Pancreas (tissue), 10 donors: ENCODE data around the gene PNLDC1. TPM values are rescaled to one million over a fixed set of nuclear protein-coding genes. Genes with fewer than 3 reads are reported as not detected.

Experiments used
- ATAC-seq, 4 donors: fragments of 200-7000 bp; cut with Tn5 transposase; one replicate each; pipeline versions ENCODE4 v1.8.0 to v1.9.1; 2020; ENCODE audit warnings: mild to moderate bottlenecking in 4 of 4, moderate library complexity in 4 of 4
- DNase-seq, 6 donors: peaks; one replicate each; pipeline ENCODE4 v3.0.0-alpha.2; 2020
- FAIRE-seq: peaks from 2 replicates; lab custom pipeline; 2012; peaks lifted over from hg19 to GRCh38; lab: Jason Lieb, UNC
- H3K27ac ChIP-seq, 4 donors: fragments of 200-600 bp; sonication (generic); 1 replicate in 3 of 4; 2 replicates in 1 of 4; pipeline versions ENCODE4 v1.5.0 to v1.8.0; 2020
- H3K27me3 ChIP-seq, 4 donors: fragments of 200-600 bp; one replicate each; pipeline ENCODE4 v1.8.0; 2021
- H3K36me3 ChIP-seq, 3 donors: fragments of 200-600 bp; sonication (generic) in 1 of 3; one replicate each; pipeline versions ENCODE4 v1.5.0 to v1.8.0; 2020 to 2021
- H3K4me1 ChIP-seq, 3 donors: fragments of 200-600 bp; one replicate each; pipeline ENCODE4 v1.8.0; 2021
- H3K4me3 ChIP-seq, 4 donors: fragments of 200-600 bp; sonication (generic) in 2 of 4; one replicate each; pipeline versions ENCODE4 v1.5.0 to v1.8.0; 2020 to 2021
- H3K9me3 ChIP-seq, 4 donors: fragments of 200-600 bp; one replicate each; pipeline ENCODE4 v1.8.0; 2021
- CTCF ChIP-seq, 4 donors: fragments of 200-600 bp; sonication (generic) in 3 of 4; IDR thresholded peaks; one replicate each; pipeline versions ENCODE4 v1.5.0 to v1.8.0; 2021; ENCODE audit warnings: antibody characterized with exemption in 4 of 4
- WGBS, 2 donors: extraction: QIAGEN DNeasy Blood & Tissue Kit; methylation state at CpG; one replicate each; pipeline ENCODE4 v1.1.7; 2013; 5-methylcytosine and 5-hydroxymethylcytosine counted together
- intact Hi-C, 3 donors: fragments of 100-400 bp; cut with DNase I; formaldehyde crosslinking; loops; one replicate each; pipeline versions ENCODE4 v1.11.1 to v1.14.2; 2022
- polyA plus RNA-seq, 2 donors: library from polyadenylated mRNA; stranded (reverse); fragments of 200-250 nt; gene quantifications; one replicate each; pipeline ENCODE4 v1.2.3, GENCODE V29; 2013
- total RNA-seq, 6 donors: library from RNA; stranded (reverse); fragmentation: NEBNext Ultra II Directional in 4 of 6; extraction: Animal tissue kit (Norgen Biotek cat#: 25700) in 4 of 6; gene quantifications; one replicate each; pipeline versions ENCODE4 v1.2.1 to v1.2.4, GENCODE V29; 2021 to 2023
- donor health status: healthy with polysubstance abuse.
- donor health status: DM: no; HTN: no; CAD: no; lungs with moderate emphysema.
- donor health status: DM: no; HTN: no; CAD: no.
- donor health status: control.
- donor health status: control.
- donor health status: Bipolar disorder and iron deficiency.
- donor health status: DM: yes; HTN: yes; CAD: no.
- donor health status: DM: no; HTN: no; CAD: no.
- donor health status: DM: no; HTN: no; CAD: no.
- donor health status: DM: yes; HTN: yes; CAD: no.

PNLDC1 gene
- total and polyA plus RNA-seq, 8 donors: 0.21 to 1.7 (median 0.50) TPM

- intact Hi-C loops: no loop called here
- no peaks in the 10 kb centered on the region for H3K4me1 ChIP-seq
- no peak overlapping the region for H3K27ac ChIP-seq
- no peaks in the 10 kb centered on the region for H3K27me3 ChIP-seq
- DNase-seq (no peak), FAIRE-seq (no peak), ATAC-seq (no peak)
- H3K4me3 ChIP-seq: no peak overlapping the region
- no peaks in the 10 kb centered on the region for H3K9me3 ChIP-seq
- TF ChIP-seq CTCF (IDR thresholded peaks at IDR 0.05): no peak
- H3K36me3 ChIP-seq: peaks cover 0 to 8% (median 0%) of the 10 kb centered on the region in 3 donors
Observed at GRCh38 chr6:159766906-159767305, 33.2 kb upstream of the PNLDC1 start.

GRCh38 chr6:159769470-159769869 lies 30.6 kb upstream of the PNLDC1 start:
- DNase-seq: no peak
- no peaks in the 10 kb centered on the region for H3K9me3 ChIP-seq
- no peaks in the 10 kb centered on the region for H3K4me1 ChIP-seq
- no peak for TF ChIP-seq CTCF (IDR thresholded peaks at IDR 0.05)
- H3K27ac ChIP-seq: no peak overlapping the region
- no peak overlapping the region for H3K4me3 ChIP-seq
- no peaks in the 10 kb centered on the region for H3K27me3 ChIP-seq
- FAIRE-seq: no peak
- intact Hi-C loops: no loop called here
- no peak for ATAC-seq
- peaks cover 0 to 8% (median 0%) of the 10 kb centered on the region in 3 donors for H3K36me3 ChIP-seq

DNA sequence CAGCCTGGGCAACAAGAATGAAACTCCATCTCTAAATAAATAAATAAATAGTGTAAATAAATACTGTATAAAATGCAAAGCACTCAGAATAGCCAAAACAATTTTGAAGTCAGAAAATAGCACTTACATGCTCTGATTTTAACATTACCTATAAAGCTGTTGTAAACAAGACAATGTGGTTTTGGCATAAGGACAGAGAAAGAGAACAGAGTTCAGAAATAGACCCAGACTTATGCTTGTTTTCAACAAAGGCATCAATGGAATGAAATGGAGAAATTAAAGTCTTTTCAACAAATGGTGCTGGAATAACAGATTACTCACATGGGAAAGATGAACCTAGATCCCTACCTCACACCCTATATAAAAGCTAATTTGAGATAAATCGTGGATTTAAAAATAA lies 27.9 kb upstream of the PNLDC1 start:
- Histone ChIP-seq H3K4me3 (no peak overlapping the region), H3K27ac (no peak overlapping the region), H3K27me3 (no peaks in the 10 kb centered on the region), H3K4me1 (no peaks in the 10 kb centered on the region), H3K36me3 (peaks cover 0 to 8% (median 0%) of the 10 kb centered on the region in 3 donors), H3K9me3 (no peaks in the 10 kb centered on the region)
- no peak for ATAC-seq
- FAIRE-seq: no peak
- no peak for TF ChIP-seq CTCF (IDR thresholded peaks at IDR 0.05)
- intact Hi-C loops: no loop called here
- DNase-seq: no peak
- WGBS, 2 donors: 0 to 45% methylated on average over 1 of the region's 1 CpG

DNA sequence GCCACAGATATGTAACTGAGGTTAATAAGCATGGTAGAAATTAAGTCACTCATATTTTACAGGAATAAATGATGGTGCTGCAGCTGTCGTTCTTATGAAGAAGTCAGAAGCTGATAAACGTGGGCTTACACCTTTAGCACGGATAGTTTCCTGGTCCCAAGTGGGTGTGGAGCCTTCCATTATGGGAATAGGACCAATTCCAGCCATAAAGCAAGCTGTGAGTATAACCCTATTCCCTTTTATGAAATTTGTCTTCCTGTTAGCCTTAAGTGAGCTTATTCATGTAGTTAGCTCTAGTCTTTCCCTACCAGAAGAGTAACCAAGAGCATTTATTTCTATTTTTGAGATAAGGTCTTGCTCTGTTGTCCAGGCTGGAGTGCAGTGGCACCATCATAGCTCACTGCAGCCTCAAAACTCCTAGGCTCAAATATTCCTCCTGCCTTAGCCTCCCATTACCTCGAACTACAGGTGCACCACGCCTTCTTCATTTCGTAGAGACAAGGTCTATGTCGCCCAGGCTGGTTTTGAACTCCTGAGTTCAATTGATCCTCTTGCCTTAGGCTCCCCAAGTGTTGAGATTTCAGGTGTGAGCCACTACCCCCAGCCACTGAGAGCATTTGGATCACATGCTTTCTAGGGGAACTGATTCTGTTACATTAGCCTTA lies 22.7 kb upstream of the PNLDC1 start:
- FAIRE-seq (no peak), DNase-seq (no peak), ATAC-seq (no peak)
- WGBS, 2 donors: 75 to 86% methylated on average over 7 of the region's 7 CpGs
- intact Hi-C loops: no loop called here
- no peaks in the 10 kb centered on the region for H3K27me3 ChIP-seq
- no peak for TF ChIP-seq CTCF (IDR thresholded peaks at IDR 0.05)
- H3K4me1 ChIP-seq: no peaks in the 10 kb centered on the region
- H3K36me3 ChIP-seq: peaks cover 0 to 41% (median 33%) of the 10 kb centered on the region in 3 donors
- no peak overlapping the region for H3K27ac ChIP-seq
- no peak overlapping the region for H3K4me3 ChIP-seq
- no peaks in the 10 kb centered on the region for H3K9me3 ChIP-seq

- Histone ChIP-seq H3K27ac (no peak overlapping the region), H3K27me3 (no peaks in the 10 kb centered on the region), H3K36me3 (peaks cover 0 to 47% (median 37%) of the 10 kb centered on the region in 3 donors), H3K4me3 (no peak overlapping the region), H3K4me1 (no peaks in the 10 kb centered on the region), H3K9me3 (no peaks in the 10 kb centered on the region)
- no peak for FAIRE-seq
- 30 to 40% methylated on average over 1 of the region's 1 CpG for WGBS, 2 donors
- no peak for ATAC-seq
- TF ChIP-seq CTCF (IDR thresholded peaks at IDR 0.05): no peak
- intact Hi-C loops: no loop called here
- no peak for DNase-seq
Observed at GRCh38 chr6:159778131-159778530, 21.9 kb upstream of the PNLDC1 start.
